Left ventricle myocardium superior (tissue), 1 donor: ENCODE measurements around the gene VCAM1. TPM values are rescaled to one million over a fixed set of nuclear protein-coding genes. Genes with fewer than 3 reads are reported as not detected.
A peak's percentile ranks its signal among the peaks of the same experiment; 100 is the strongest.

ENCODE experiments used
- ATAC-seq: fragments of 200-7000 bp; cut with Tn5 transposase; one replicate; pipeline ENCODE4 v1.9.1; 2020; ENCODE audit warnings: mild to moderate bottlenecking, moderate library complexity
- DNase-seq: peaks from one replicate; pipeline ENCODE4 v3.0.0-alpha.2; 2020
- intact Hi-C: fragments of 100-400 bp; cut with micrococcal nuclease; formaldehyde crosslinking; loops from one replicate; pipeline ENCODE4 v1.11.0; 2022
- total RNA-seq: library from RNA; stranded (reverse); fragmentation: NEBNext Ultra II Directional; extraction: Animal tissue kit (Norgen Biotek cat#: 25700); gene quantifications from one replicate; pipeline ENCODE4 v1.2.1, GENCODE V29; 2021
- donor health status: DM: no; HTN: yes; CAD: no; lungs with severe emphysema.

Gene VCAM1
- total RNA-seq, 1 donor from 2014 or later: 4.7 TPM

DNA sequence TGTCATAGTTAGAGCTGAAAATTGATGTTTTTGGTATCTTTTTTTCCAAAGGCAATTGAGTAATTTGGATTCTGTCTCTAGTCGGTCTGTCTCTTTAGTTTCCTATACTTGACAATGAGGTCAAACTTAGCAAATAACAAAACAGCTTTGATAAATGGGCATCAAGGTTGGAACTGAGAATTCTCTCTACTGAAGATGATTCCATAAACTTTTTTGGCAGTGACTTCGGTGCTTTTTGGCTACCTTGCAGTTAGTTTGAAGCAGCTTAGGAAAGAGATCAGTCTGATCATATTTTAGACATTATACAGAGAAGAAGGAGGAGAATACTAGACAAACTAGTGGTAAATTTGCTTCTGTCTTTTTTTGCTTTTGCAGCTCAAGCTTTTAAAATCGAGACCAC, 559 bp downstream of the VCAM1 start:
- intact Hi-C loops: no loop called here
- DNase-seq: no peak
- ATAC-seq: no peak

DNA sequence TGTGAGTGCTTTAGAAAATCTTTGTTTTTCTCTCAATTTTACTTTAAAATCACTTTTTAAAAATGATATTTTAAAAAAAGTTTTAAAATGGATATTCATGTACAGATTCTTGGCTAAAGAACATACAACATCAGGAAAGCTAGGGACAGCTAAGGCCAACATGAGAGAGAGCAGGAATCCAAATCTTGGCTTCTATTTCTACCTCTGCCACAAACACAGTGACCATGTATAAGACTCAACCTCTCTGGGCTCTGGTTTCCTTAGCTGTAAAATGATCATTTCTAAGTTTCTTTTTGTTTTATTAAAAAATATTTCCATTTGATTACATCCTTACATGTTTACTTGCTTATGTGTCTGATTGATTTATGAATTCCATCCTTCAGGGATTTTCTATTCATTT, 1.2 kb downstream of the VCAM1 start:
- DNase-seq (no peak), ATAC-seq (peak; percentile 41)
- intact Hi-C loops: no loop called here

DNA sequence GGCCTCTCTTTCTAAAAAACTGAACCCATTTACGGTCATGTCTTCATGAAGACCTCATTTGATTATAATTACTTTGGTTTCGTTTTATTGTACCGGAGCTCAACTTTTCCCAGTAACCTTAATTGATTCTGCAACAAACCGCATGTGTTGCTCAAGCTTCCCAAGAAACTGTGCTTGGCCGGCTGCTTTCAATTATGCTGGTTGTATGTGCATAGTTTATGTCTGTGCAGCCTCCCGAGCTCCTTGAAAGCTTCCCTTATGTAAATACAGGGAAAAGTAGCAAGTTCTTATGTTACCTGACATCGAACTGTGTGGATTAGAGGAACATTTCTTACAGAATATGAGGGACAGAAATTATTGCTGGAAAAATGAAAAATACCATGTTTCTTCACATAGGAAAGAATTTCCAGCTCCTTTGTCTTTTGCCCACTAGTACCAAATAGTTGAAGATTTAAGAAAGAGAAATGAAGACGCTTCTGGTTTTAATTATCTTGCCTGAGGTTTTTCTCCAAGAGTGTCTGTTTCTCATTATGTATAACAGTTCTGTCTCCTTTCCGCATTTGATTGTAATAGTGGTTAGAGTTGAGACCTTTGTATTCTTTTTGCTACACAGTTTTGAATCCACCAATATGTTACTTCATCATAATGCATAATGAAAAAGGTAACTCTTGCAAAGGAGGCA, 2.1 kb downstream of the VCAM1 start:
- DNase-seq (peak; percentile 30), ATAC-seq (peak; percentile 61)
- intact Hi-C loops: no loop called here

DNA sequence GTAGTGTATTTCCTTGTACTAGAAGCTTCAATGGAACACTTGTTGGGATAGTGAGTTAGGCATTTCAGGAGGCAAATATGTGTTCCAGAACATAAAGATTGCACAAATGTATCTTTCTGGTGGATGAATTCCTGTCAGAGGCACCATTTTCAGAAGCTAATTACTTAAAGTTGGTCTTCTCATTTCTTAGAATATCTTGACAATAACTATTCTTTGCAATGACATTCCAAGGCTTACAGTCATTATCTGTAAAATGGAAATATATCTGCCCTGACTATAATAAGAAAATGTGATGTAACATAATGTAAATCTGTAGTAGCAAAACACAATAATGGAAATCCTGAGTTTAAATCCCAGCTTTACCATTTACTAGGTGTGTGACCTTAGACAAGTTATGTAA, 2.7 kb downstream of the VCAM1 start:
- ATAC-seq (no peak), DNase-seq (no peak)
- intact Hi-C loops: no loop called here

DNA sequence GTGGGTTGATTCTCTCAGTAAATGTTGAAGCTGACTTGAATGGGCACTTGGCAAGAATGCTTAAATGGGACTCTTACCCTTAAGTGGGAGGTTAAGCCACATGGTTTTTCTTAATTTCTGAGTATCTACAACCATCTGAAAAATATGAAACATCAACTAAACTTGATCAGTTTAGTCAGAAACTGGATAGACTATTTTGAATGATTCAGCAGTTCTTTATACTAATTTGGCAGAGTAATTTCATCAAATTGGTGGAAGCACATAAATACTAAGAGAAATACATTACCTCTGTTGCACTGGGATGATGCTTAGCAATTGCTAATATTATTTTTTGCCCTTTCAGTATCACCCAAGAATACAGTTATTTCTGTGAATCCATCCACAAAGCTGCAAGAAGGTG, 4.7 kb downstream of the VCAM1 start:
- no peak for ATAC-seq
- DNase-seq: no peak
- intact Hi-C loops: no loop called here

DNA sequence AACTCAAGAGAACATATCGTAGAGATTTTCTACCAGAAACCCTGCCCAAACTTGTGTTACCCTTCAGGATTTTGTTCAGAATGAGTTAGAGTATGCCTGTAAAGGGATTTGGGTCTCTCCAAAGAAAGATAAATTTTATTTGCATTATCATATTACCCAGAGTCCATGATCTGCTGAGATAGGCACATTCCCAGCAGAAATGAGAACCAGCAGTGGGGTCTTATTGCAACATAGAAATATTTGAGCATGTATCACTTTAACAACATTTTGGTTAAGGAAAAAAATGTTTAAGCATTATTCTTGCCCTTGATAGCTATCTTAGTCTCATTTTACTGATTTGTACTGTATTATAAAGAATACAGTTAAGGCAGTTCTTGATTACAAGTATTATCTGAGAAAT, 10.6 kb downstream of the VCAM1 start:
- ATAC-seq: no peak
- intact Hi-C loops: no loop called here
- DNase-seq: no peak

DNA sequence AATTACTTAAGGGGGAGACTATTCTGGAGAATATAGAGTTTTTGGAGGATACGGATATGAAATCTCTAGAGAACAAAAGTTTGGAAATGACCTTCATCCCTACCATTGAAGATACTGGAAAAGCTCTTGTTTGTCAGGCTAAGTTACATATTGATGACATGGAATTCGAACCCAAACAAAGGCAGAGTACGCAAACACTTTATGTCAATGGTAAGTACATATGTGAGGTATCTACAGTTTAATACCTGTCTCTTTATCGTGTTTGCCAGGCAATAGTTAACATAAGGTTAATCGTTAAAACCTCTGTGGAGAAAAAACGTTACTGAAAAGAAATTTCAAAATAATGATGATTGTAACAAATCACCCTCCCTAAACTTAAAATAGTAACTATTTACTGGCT, 11.8 kb downstream of the VCAM1 start:
- intact Hi-C loops: no loop called here
- ATAC-seq (no peak), DNase-seq (no peak)

DNA sequence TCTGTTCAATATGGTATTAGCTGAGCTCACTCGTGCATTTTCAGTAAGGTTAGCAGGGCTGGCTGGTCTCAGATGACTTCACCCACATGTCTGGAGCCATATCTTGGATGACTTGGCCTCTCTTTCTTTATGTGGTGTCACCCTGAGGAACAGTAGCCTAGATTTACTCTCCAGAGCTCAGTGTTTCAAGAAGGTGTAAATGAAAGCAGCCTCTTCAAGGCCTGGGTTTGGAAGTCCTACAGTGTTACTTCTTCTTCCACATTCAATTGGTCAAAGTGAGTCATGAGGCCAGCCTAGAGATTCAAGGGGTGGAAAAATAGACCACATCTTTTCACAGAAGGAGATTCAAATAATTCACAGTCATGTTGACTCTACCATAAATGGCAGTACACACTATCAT, 12.2 kb downstream of the VCAM1 start:
- intact Hi-C loops: no loop called here
- no peak for ATAC-seq
- no peak for DNase-seq

DNA sequence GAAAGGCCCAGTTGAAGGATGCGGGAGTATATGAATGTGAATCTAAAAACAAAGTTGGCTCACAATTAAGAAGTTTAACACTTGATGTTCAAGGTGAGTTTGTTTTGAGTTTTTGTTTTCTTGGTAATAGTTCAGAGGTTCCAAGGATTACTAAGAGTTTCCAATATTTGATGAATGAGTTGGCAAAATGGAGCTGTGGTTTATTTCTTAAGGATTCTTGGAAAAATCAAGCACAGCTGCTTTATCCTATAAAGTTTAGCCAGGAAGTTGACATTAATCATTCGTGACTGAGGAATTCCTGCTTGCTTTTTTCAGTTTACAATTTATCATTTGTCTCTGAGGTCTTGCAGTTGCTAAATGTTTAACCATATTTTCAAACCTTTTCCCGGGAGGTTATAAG, 15.1 kb downstream of the VCAM1 start:
- DNase-seq (no peak), ATAC-seq (no peak)
- intact Hi-C loops: no loop called here

DNA sequence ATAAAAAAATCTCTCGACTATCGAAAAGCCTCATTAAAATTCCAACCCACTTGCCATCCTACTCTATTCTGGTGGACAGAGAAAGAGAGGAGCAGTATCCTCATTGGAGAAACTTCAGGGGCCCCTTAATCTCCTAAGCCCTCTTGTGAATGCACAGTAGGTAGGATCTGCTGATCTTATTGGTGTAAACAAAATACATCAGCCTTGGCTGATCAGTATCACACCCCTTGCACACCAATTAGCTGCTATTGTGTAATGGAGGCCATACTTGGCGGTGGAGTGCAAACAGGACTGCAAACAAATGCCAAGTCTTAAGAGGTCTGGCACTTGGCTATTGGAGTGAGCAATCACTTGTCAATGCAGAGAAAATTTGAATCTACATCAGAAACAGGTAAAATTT, 15.7 kb downstream of the VCAM1 start:
- intact Hi-C loops: no loop called here
- ATAC-seq (no peak), DNase-seq (no peak)

DNA sequence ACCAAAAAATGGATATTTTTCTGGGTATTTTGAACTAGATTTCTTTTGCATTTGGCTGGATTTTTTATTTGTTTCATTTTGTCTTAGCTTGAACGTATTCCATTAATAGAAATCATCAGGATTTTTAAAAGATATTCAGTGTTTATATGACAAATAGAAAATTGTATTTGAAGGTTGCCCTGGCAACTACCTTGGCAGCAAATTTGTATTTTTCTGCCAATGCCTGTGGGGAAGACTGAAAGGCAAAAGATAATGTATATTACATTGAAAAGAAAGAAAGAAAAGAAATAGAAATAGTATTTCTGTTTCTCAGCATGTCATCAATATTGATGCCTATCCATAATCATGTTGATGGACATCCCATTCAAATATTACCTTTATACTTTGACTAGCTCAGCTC, 16.8 kb downstream of the VCAM1 start:
- intact Hi-C loops: no loop called here
- no peak for ATAC-seq
- DNase-seq: no peak

DNA sequence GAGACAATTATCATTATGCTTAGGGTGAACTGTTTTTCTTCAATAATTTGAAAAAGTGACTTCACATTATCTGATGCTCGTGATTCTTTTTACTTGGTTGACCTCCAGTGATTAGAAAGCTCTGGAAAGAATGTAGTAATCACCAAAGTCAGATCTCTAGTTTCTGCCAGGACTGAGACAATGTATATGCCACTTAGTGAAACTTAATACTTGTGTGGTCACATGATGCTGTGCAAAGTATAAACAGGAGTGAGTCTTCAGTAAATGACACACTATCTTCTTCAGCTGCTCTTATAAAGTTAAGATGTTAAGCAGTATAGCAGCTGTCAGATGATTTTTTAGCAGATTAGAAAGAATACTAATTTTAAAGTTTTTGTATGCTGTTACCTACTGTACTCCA, 17.2 kb downstream of the VCAM1 start:
- intact Hi-C loops: no loop called here
- no peak for DNase-seq
- ATAC-seq: no peak

DNA sequence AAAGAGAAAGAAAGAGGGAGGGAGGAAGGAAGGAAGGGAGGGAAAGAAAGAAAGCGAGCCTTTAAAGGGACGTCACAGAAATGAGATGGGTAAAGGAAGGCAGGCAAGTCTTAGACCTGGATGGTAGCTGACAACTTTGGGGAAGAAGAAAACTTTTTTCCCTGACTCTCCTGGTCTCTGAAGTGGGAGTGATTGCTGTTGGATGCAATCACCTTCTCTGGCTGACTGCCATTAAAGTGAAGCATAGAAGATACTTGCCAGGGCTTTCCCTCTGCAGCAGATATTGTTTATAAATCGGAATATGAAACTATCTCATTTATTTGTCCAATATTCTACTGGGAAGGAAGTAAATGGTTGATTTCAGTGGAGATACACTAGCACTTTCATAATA, 27.0 kb downstream of the VCAM1 start:
- ATAC-seq (no peak), DNase-seq (no peak)
- intact Hi-C loops: no loop called here

DNA sequence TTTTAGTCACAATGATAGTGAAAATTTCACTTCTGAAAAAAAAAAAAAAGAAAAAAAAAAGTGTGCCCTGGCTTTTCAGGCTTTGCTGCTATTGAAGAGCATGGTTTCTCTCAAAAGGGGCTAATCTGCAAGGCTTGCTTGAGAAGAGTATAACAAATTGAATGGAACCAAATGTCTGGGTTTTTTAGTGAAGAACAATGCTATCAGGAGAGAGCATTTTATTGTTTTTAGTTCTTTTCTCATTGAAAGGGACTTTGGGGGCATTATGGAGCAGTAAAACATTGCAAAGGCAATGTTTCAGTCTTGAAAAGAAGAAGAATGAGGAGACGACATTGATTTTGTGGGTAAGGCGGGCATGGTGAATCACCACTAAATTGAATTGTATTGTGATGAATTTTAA, 28.2 kb downstream of the VCAM1 start:
- ATAC-seq: no peak
- no peak for DNase-seq
- intact Hi-C loops: no loop called here

DNA sequence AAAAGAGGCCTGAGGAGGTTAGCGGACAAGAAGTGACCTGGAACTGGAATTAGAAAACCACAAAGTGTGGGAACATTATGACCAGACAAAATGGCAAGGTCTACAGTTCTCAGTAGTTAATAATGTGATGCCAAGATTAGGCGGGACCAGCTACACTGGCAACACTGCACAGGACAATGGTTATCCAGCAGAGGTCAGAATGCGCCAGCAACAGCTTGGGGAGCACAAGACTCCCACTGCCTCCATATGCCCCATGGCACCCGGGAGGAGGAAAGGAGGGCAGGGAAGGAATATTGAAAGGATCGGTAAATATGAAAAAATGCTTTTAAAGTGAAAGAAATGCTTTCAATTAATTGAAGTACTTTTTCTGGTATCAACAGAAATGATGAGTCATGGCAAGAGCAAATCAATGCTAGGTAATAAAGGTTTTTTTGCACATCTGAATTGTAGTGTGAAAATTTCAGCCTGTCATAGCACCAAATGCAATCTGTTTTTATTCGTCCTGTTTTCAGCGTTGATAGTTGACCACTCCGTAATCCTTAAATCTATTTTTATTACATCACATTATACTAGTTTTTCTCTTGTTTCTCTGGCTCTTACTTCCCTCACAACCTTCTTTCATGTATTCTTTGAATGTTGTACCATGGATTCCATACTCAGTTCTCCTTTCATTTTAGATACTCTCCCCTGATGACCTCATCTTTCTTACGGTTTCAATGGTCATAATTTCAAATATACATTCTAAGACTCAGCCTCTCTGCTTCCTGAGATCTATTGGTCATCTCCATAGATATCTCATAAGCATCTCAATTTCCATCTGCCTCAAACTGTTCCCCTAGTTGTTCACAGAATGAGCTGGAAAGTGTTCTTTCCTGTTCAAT, 30.7 kb downstream of the VCAM1 start:
- DNase-seq (no peak), ATAC-seq (no peak)
- intact Hi-C loops: no loop called here

DNA sequence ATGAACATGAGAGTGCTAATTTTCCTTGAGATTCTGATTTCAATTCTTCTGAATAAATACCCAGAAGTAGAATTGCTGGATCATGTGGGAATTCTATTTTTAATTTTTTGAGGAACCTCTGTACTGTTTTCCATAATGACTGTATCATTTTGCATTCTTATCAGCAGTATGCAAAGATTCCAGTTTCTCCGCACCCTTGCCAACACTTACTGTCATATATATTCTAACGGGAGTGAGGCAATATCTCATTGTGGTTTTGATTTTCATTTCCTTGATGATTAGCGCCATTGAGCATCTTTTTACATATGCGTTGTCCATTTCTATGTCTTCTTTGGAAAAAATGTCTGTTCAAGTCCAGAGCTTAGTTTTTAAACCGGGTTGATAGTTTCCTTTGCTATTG, 33.2 kb downstream of the VCAM1 start:
- intact Hi-C loops: no loop called here
- DNase-seq (no peak), ATAC-seq (no peak)

DNA sequence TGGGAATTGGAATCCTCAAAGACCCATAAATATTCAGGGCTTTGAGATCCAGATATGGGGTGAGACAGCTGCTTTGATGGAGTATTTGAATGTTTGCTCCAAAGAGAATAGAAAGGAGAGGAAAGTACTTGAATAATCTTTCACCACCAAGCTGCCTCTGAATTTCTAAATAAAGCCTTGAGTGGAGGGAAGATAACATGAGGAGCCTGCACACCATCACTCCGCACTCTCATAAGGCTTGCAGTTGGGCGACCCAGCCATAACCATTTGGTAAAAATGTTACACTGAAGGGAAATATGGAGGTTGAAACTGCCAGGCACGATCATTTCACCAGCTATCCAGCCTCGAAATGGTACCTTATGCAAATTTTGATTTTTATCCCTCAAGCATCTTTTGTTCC, 38.4 kb downstream of the VCAM1 start:
- ATAC-seq: peak; percentile 94

DNA sequence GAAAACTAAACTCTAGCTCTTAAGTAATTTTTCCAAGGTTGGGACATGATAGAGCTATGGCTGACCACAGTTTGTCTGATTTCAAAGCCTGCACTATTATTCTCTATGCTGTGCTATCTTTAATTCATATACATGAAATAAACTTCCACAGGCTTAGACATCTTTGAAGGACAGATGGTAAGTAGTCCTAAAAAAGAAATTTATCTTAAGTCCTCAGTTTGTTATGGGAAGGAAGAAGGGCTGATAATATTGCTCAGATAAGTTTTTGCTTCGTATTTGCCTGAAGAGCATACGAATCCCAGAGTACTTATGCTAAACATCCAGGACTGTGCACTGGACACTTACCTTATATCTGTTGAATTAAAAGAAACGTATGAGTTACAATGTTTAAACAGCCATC, 39.6 kb downstream of the VCAM1 start:
- intact Hi-C loops: no loop called here
- DNase-seq (no peak), ATAC-seq (no peak)

More for the DNA sequence above, 38.4 kb downstream of the VCAM1 start:
- intact Hi-C loops: no loop called here
- peak; percentile 45 for DNase-seq

DNA sequence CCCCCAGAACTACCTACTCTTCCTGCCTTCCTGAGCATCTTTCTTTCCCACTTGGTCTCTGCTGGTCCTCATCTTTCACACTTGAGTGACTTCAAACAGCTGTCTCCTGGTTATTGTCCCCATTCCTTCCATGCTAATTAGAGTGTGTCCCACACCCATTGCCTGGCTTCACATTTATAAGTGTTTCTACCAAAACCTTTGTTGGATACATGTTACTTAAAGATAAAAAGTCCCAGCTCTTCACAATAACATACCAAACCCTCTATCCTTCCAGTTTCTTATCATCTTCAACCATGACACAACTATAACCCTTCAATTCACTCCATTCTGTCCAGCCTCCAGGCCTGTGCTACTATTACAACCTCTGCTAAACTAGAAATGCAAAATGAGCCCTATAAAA, 41.0 kb downstream of the VCAM1 start:
- no peak for ATAC-seq
- intact Hi-C loops: no loop called here
- DNase-seq: no peak

DNA sequence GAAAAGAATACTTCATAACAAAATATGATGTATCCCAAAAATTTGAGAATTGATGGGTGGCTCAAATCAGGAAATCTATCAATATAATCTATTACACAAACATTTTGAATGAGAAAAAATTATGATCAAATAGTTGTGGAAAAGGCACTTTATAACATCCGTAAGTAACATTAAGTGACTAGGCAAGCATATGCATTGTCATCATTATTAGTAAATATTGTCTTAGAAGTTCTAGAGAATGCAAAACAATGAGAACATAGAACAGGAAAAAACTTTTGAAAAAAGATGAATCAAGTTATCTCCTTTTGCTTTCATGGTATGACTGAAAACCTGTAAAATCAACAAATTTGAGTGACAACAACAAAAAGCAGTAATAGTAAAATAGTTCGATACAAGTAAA, 42.9 kb downstream of the VCAM1 start:
- no peak for DNase-seq
- intact Hi-C loops: no loop called here
- no peak for ATAC-seq
